ENCODE measurements around the gene NTRK2.

DNA sequence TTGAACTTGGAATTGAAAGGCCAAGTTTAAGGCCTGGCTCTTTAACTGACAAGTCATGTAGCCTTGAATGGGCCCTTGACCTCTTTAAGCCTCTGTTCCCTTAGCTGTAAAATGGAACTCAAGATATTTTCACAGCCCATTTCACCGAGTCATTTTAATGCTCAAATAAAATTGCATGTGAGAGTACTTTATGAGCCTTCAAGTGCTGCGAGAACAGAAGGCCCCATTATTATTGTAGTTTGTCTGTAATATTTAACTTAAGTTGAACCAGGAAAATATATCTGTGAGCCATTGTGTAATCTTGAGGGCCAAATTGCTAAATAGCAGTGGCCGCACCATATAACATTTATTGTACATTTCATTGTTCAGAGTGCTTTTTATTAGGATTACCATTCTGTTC lies 249.9 kb downstream of the NTRK2 start:
- no peak for TF ChIP-seq CTCF (IDR thresholded peaks at IDR 0.05 in 2 of 3, conservative IDR thresholded peaks at IDR 0.05 in 1 of 3; ENCODE audit: borderline replicate concordance in 1 of 3, insufficient read depth in 1 of 3, low read depth in 2 of 3, low read length in 2 of 3)
- no peak for TF ChIP-seq SIN3A (IDR thresholded peaks at IDR 0.05; ENCODE audit: low read depth)
- TF ChIP-seq, protein P1, sequence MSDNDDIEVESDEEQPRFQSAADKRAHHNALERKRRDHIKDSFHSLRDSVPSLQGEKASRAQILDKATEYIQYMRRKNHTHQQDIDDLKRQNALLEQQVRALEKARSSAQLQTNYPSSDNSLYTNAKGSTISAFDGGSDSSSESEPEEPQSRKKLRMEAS (IDR thresholded peaks at IDR 0.05): no peak
- TF ChIP-seq RAD21 (IDR thresholded peaks at IDR 0.05; ENCODE audit: low read depth): no peak
- TF ChIP-seq POLR2A (IDR thresholded peaks at IDR 0.05; ENCODE audit: borderline replicate concordance, extremely low read depth, insufficient read depth, insufficient read length): no peak
- TF ChIP-seq POLR2AphosphoS5 (IDR thresholded peaks at IDR 0.05; ENCODE audit: low read depth, low read length): no peak
- TF ChIP-seq YY1 (IDR thresholded peaks at IDR 0.05; ENCODE audit: extremely low read depth, insufficient replicate concordance, low read depth, low read length): no peak
- no peak for TF ChIP-seq EZH2 (IDR thresholded peaks at IDR 0.05)
- TF ChIP-seq TCF7L2 (IDR thresholded peaks at IDR 0.05; ENCODE audit: borderline replicate concordance, extremely low read depth, insufficient read depth, insufficient read length): no peak
- no peak for TF ChIP-seq EZH2phosphoT487 (IDR thresholded peaks at IDR 0.05; ENCODE audit: borderline replicate concordance)
- TF ChIP-seq SP1 (IDR thresholded peaks at IDR 0.05; ENCODE audit: low read depth): no peak
- TF ChIP-seq ZBTB33 (IDR thresholded peaks at IDR 0.05; ENCODE audit: extremely low read depth, insufficient replicate concordance, low read length): no peak

All from HCT116 (cell line).